Activated CD4-positive, alpha-beta T cell treated with anti-CD3 and anti-CD28 coated beads, Interleukin-2, amount 50 U/mL, for 1 hour (primary cell): ENCODE data around the gene PACS2.

ENCODE experiments used
- DNase-seq: peaks from one replicate; pipeline ENCODE4 v3.0.0-alpha.2; 2020

Gene PACS2

DNA sequence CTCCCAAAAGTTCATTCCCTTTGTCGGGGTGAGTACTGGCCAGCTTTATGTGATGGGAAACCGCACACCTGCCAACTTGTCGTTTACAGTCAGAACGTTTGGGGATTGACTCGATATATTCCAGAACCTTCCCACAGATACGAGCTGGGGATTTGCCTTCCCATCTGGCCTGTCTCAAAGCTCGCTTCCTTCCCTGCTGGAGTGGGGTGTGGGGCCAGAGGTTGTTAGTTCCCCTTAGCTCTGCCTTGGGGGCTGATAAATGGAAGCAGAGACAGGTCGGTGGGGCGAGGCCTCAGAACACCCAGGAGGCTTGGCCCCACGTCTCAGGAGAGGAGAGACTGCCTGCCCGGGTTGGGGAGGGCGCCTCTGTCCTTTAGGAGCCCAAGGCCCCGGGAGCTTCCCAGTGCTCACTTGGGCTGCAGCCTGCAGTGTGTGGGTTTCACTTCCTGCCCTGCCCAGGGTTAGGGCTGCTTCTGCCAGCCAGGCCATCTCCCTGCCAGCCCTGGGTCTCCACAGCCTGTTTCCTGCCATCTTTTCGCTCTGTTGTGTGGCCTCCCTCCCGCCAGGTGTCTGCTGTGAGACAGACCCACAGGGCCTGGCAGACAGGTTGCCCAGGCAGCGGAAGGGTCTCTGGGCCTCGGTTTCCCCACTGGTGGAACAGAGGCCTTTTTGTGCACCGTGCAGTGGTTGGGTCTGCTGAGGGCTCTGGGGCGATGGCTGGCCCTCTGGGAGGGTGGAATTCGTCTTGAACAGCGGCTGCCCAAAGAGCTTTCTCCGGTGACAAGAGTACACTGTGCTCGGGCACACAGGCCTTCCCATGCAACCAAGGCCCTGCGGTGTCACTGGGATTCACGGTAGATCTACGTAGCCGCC is 75.7 kb downstream of the PACS2 start:
- DNase-seq = no peak

DNA sequence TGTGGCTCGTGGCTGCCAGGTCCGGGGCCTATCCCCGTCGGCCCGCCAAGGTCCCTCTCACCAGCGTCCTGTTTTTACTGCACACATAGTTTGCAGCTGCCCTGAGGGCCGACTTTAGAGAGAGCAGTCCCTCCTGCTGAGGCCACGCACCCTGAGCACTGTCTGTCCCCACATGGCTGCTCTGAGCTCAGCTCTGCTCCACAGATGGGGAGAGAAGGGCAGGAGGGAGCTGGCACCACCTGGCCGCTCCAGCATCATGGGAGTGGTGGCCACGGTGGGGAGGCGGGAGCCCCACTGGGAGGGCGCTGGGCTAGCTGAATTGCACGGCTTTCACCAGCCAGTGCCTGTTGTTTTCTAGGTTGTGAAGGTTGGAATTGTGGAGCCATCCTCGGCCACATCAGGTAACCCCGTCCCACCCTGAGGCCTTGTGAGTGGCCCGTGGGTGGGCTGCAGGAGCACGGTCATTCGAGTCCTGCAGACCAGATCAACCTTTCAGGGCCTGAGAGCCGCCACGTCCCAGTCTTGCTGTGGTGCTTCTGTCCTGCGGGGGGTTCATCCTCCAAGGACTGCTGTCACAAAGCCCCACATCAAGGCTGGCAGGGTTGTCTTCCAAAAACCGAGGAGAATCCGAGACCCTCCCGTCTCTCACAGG is 76.4 kb downstream of the PACS2 start:
- no peak for DNase-seq

DNA sequence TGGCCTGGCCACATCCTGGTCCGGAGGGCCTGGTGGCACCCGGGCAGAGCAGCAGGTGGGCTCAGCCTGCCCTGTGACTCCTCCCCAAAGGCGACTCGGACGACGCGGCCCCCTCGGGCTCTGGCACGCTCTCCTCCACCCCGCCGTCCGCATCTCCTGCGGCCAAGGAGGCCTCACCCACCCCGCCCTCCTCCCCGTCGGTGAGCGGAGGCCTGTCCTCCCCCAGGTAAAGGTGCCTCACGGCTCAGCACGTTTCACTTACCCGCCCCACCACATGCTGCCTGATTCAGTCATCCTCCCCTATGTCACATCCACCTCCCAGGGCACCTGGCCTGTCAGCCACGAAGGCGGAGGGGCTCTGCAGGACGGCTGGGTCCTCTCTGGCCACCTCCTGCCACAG is 77.0 kb downstream of the PACS2 start:
- DNase-seq = no peak

DNA sequence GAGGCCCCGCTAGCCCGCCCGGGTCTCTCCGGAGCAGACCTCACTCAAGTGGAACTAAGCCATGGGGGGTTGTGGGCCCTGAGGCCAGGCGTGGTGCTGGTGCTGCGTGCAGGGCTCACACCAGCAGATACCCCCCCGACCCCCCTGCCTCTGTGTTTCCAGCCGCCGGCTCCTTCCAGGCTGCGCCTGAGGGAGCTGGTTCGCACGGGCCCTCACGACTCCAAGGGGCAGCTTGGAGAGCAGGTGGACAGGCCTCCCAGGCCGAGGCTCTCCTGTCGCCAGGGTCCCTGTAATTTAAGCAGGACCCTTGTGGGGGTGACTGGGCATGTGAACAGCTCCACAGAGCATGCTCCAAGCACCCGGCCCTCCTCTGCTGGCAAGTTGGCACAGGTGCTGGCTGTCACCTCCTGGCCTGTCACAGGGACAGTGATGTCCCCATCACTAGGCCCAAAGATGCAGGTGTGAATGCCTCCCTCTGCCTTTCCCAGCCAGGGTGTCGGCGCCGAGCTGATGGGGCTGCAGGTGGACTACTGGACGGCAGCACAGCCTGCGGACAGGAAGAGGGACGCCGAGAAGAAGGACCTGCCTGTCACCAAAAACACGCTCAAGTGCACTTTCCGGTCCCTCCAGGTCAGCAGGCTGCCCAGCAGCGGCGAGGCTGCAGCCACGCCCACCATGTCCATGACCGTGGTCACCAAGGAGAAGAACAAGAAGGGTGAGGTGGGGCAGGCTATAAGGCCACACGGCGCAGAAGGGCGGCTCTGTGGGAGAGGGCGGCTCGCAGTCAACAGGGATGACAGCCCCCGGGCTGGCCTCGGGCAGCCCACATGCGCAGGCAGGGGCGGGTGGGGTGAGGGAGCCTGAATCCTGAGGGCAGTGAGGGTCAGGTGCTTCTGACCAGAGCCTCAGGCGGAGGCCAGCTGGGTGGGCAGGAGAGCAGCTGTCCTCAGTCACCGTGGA is 77.9 kb downstream of the PACS2 start:
- DNase-seq = no peak

DNA sequence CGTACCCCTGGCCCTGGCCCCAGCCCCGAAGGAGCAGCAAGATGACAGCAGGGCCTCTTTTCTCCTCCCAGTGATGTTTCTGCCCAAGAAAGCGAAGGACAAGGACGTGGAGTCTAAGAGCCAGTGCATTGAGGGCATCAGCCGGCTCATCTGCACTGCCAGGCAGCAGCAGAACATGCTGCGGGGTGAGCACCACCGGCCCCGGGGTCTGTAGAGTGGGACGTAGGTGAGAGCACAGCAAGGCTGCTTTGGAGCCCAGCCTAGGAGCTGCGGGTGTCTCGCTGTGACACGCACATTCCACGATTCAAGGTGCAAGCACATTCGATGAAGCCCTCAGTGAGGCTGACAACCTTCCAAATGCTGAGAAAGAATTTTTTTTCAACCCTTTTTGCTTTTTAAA is 78.6 kb downstream of the PACS2 start:
- no peak for DNase-seq

DNA sequence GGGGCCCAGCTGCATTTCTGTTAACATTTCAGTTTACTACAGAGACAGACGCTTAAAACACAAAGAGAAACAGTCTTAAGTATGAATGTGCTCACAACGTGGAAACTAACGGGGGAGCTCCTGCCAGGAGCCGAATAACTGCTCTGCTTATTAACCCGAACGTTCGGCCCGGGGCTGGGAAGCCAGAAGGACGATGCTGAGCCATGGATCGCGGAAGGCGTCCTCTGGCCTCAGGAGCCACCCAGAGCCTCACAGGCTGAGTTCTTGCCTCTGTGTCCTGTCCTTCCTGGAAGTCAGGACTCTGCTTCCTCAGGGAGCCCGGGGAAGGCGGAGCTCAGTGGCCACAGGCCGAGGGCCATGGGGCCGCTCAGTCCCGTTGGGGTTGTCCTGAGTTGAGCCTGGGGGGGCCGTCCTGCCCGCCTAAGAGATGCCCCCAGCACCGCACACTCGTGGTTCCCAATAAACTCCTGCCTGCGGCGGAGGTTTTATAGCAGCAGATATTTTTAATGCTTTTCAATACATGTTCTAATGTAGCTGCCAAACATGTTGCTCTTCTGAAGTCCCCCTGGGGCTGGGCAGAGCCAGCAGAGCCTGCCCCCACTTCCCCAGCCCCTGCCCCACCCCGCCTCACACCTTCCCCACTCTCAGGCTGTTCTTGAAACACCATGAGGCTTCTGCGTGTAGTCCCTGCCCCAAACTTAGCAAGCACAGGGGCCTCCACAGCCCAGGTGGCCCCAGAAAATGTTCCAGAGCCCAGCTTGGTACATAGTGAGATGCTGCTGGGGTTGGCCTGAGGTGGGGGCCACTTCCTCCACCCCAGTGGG is 80.4 kb downstream of the PACS2 start:
- no peak for DNase-seq

DNA sequence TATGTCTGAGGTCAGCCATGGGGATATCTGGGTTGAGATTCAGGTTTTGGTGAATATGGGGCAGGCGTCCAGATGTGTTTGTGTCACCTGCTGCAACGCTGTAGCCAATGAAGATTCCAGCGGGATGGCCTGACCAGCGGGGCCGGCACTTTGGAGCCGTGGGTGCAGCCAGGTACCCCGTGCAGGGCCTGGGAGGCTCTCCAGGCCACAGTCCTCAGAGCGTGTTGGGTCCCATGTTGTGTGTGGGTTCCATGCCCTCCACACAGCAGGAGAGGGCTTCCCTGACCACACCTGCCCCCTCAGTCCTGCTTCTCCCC is 80.9 kb downstream of the PACS2 start:
- DNase-seq = no peak

DNA sequence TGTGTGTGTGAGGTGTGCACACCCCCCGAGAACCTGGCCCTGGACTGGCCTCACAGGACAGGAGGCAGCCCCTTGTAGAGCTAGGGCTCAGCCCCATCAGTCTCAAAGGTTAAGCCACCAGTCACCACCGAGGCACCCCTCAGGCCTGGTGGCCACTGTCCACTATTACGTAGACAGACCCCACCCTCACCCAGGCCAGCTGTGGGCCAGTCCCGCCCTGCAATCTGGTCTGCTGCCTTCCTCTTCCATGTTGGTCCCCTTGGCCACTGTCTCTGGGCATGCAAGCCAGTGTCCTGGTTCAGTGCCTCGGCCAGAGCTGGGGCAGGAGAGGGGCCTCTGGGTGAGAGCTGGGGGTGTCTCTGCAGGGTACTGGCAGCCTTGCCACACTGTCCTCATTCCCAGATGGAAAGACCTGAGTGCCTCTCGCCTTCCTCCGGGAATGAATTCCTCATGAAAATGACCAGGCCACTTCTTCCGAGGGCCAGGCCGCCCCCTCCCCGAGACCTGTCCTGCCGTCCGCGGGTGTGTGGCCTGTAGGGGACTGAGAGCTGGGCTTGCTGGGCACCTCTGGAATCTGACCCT is 82.9 kb downstream of the PACS2 start:
- DNase-seq = no peak

DNA sequence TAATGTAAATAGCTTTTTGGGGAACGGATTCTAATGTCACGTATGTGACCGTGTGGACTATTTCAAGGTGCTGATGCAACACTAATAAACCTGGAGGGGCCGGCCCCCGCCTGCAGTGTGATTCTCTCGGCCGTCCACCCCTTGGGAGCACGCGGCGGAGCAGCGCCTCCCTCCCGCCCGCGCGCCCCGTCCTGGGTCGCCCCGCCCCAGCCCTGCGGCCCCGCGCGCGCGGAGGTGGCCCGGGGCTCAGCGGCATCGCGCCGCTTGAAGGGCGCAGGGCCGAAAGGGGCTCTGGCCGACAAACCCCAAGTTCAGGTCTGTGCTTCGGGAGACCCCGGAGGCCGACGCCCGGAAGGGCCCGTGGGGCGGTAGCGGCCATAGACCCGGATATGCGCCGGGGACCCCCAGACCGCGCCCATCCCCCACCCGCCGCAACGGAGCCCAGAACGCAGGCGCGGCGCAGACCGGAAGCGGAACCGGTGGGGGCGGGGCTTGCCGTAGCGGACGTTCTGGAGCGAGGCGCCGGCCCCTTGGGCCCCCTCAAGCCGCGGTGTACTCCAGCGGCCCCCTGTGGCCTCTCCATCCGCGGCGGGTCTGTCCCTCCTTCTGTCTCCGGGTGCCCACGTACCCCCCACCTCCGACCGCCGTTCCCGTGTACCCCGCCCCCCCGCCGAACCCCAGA is 83.6 kb downstream of the PACS2 start, which contains the start of gene TEX22:
Gene TEX22 (plus strand): TSS at position 495 of the 682 bp plus-strand sequence. CDS start 803 bp downstream, outside the sequence.
- peak; percentile 88 for DNase-seq

DNA sequence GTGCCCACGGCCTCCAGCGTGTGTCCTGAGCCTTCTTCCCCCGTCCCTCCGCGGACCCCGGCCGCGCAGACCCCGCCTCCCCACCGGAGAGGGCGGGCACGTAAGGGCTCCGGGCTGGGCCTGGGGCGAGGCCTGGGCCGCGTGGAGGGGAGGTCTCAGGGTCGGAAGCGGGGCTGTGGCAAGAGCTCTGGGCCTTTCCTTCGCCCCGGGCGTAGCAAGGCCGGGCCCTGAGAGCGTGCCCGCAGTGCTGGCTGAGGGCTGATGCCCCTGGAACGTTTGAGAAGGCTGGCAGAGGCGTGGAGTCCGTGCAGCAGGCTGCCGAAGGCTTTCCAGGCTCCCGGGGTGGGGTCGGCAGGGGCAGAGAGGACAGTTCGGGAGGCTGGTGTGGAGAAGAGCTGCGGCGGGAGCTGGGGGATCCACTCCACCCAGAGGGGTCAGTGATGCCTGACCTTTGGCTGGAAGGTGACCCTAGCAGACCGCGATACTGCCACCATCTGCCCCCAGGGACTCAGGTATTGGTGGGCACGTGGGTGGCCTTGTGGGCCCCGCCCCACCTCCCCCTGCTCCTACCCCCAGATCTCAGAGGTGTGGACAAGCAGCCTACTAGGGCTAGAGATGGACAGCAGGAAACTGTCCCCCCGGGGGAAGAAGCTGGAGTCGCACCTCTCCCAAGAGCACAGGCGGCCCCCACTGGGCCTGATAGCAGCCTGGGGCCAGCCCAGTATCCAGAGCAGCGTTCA is 84.3 kb downstream of the PACS2 start:
- no peak for DNase-seq

DNA sequence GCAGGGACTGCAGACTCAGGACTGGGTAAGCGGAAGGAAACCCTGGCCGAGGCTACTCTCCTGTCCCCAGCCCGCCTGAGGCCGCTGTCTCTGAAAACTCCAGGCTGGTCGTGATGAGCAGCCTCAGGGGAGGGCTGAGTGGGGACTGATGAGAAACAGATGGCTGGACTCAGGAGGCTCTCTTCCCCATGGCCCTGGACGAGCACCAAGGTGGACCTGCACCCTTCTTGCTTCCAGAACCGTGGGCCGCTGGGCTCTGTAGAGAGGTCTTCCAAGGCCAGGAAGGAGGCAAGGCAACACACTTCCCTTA is 84.9 kb downstream of the PACS2 start:
- no peak for DNase-seq

DNA sequence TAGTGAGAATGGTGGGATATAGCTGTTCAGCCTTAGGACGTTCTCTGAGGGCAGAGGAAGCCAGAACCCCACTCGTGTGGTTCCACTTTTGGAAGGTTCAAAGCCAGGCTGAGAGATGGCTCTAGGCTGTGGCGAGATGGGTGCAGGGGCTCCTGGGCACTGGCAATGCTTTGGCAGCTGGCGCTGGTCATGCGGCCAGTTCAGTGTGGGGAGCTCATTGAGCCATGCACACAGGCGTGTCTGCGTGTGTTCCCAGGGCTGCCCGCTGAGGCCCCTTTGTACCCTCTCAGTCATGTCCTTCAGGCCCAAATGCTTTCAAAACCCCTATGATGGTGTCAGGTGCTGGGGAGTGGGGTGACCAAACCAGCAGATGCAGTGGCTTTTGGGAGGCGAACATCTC is 85.5 kb downstream of the PACS2 start:
- DNase-seq = no peak

DNA sequence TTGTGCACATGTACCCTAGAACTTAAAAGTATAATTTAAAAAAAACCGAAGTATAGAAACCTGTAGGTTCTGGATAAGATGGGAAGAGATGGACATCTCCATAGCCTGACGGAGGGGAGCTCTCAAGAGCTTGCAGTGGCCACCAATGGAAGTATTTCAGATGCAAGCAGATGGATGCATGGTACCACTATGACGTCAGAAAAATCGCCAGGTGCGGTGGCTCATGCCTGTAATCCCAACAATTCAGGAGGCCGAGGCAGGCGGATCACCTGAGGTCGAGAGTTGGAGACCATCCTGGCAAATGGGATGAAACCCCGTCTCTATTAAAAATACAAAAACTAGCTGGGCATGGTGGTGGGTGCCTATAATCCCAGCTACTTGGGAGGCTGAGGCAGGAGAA is 87.2 kb downstream of the PACS2 start:
- no peak for DNase-seq

DNA sequence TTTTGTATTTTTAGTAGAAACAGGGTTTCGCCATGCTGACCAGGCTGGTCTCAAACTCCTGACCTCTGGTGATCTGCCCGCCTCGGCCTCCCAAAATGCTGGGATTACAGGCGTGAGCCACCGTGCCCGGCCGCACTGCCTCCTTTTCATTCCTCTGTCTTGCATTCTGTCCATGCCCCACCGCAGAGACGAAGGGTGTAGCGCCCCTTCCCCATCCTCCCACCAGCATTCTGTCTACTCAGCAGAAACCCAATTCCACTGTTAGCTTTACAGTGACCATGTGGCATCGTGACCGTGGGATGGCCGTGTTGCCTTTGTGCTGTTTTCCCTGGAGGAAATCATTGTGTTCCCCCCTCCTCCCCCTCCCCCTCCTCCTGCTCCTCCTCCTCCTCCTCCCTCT is 94.0 kb downstream of the PACS2 start:
- no peak for DNase-seq

DNA sequence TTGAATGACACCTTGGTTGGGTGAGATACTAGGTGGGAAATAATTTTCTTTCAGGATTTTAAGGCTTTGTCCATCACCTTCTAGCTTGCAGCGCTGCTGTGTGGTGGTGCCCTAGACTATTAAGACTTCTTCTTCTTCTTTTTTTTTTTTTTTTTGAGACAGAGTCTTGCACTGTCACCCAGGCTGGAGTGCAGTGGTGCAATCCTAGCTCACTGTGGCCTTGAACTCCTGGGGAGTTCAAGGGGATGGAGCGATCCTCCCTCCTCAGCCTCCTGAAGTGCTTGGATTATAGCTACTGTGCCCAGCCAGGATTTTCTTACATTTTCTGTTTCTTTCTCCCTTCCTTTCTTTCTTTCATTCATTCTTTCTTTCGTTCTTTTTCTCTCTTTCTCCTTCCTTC is 94.8 kb downstream of the PACS2 start:
- no peak for DNase-seq

DNA sequence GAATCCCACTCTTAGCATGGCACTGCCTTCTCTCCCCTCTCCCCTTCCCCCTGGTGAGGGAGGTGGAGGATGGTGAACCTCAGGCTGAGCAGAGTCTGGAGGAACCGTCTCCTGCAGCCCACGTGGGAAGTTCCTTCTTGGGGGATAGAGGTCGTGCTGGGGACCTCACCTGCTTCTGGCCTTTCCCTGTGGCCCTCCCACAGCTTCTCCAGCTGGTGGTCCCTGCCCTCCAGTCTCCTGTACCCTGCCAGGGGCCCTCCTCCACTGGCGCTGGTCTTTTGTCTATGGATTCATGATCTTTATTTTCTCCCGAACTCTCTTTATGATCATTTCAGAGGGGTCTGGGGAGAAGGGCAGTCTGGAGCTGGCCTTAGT is 96.1 kb downstream of the PACS2 start:
- DNase-seq = no peak

DNA sequence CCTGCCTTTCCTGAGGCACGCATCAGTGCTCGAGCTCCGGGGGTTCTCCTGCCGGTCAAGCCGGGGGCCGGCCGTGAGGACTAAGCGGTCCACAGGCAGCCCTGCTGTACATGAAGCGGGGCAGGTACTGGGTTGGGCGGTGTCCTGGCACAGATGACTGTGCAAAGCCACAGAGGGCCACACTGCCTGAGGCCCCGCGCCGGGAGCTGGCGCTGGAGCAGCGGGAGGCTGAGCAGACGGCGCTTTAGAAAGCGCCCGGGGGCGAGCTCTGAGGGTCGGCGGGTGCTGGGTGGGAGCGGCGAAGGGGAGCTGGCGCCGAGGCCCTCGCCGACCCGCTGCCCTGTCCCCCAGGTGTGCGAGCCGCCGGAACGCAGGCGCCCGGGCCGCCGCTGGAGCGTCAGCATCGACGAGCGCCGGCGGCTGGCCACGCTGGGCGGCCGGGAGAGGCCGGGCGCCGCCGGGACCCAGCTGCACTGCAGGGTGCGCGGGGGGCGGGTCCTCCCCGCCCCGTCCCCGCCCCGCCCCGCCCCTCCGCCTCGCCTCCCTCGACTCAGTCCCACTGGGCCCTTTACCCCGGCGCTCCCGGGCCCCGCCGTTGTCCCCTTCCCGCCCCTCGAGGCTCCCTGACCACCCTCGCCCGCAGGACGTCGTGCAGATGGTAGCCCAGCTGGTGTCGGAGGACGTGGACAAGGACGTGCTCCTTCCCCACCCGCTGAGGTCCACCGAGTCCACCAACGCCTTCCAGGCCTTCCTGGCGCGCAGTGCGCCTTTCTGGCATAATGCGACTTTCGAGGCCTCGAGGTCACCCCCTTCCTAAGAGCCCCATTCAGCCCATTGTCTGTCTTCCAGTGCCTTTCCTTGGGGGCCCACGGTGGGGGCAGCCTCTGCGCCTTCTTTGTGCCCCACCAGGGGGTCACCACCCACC is 96.7 kb downstream of the PACS2 start:
- DNase-seq = no peak

DNA sequence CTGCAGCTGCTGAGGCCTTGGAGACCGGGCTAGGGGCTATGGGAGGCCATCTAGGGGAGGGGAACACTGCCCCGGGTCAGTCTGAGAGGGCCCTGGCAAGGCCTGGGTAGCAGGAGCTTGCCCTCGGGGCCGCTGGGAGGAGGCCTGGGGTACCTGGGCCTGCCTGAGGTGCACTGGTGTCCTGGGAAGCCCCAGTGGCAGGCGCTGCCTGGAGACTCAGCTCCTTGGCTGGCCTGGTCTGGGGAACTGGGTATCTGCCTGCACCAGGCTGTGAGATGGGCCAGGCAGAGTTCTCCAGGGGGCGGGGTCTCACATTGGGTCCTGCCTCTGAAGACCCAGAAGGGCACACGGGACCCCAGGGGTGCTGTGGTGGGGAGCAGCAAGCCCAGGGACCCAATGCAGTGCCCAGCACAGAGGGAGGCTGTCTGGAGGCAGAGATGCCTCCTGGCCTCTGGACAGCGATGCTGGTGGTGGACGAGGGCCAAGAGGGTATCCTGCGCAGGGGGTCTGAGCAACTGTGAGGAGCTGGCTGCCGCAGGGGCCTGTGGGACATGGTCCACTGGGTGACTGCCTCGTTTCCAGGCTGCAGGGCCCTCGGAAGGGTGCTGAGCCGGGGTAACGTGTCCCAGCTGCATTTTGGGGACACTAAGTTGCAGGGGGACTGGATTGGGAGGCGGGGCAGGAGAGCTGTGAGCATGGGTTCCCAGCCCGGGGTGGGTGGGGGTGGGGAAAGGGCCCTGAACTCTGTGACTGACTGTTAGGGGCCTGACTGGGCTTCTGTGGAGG is 97.6 kb downstream of the PACS2 start:
- no peak for DNase-seq
